Measurements from ENCODE around the gene CENPO.

Gene CENPO

GRCh38 chr2:24853046-24853445 is 59.8 kb downstream of the CENPO start:
- TF ChIP-seq POLR2AphosphoS5 (IDR thresholded peaks at IDR 0.05; ENCODE audit: low read depth, low read length) = no peak
- TF ChIP-seq TAF1 (IDR thresholded peaks at IDR 0.05; ENCODE audit: borderline replicate concordance, insufficient read depth, low read length) = no peak
- TF ChIP-seq FOXP2 (optimal IDR thresholded peaks at IDR 0.05; ENCODE audit: borderline replicate concordance, extremely low read depth, extremely low read length, insufficient read depth) = no peak
- no peak for TF ChIP-seq SIN3A (IDR thresholded peaks at IDR 0.05; ENCODE audit: borderline replicate concordance, insufficient read depth, low read length)
- TF ChIP-seq REST (IDR thresholded peaks at IDR 0.05; ENCODE audit: insufficient read depth in 1 of 2, low read depth in 2 of 2, low read length in 2 of 2) = no peak

- TF ChIP-seq TAF1 (IDR thresholded peaks at IDR 0.05; ENCODE audit: borderline replicate concordance, insufficient read depth, low read length) (no peak), REST (IDR thresholded peaks at IDR 0.05; ENCODE audit: insufficient read depth in 1 of 2, low read depth in 2 of 2, low read length in 2 of 2) (no peak), POLR2AphosphoS5 (IDR thresholded peaks at IDR 0.05; ENCODE audit: low read depth, low read length) (no peak), SIN3A (IDR thresholded peaks at IDR 0.05; ENCODE audit: borderline replicate concordance, insufficient read depth, low read length) (no peak), FOXP2 (optimal IDR thresholded peaks at IDR 0.05; ENCODE audit: borderline replicate concordance, extremely low read depth, extremely low read length, insufficient read depth) (no peak)
Observed at GRCh38 chr2:24853996-24854395, 60.8 kb downstream of the CENPO start.

GRCh38 chr2:24855022-24855622 is 61.9 kb downstream of the CENPO start:
- TF ChIP-seq REST (IDR thresholded peaks at IDR 0.05; ENCODE audit: insufficient read depth in 1 of 2, low read depth in 2 of 2, low read length in 2 of 2) (no peak), POLR2AphosphoS5 (IDR thresholded peaks at IDR 0.05; ENCODE audit: low read depth, low read length) (no peak), TAF1 (IDR thresholded peaks at IDR 0.05; ENCODE audit: borderline replicate concordance, insufficient read depth, low read length) (no peak)

GRCh38 chr2:24855726-24856125 is 62.5 kb downstream of the CENPO start:
- TF ChIP-seq POLR2AphosphoS5 (IDR thresholded peaks at IDR 0.05; ENCODE audit: low read depth, low read length) (no peak), REST (IDR thresholded peaks at IDR 0.05; ENCODE audit: insufficient read depth in 1 of 2, low read depth in 2 of 2, low read length in 2 of 2) (no peak), FOXP2 (optimal IDR thresholded peaks at IDR 0.05; ENCODE audit: borderline replicate concordance, extremely low read depth, extremely low read length, insufficient read depth) (no peak), TAF1 (IDR thresholded peaks at IDR 0.05; ENCODE audit: borderline replicate concordance, insufficient read depth, low read length) (no peak), SIN3A (IDR thresholded peaks at IDR 0.05; ENCODE audit: borderline replicate concordance, insufficient read depth, low read length) (no peak)

DNA sequence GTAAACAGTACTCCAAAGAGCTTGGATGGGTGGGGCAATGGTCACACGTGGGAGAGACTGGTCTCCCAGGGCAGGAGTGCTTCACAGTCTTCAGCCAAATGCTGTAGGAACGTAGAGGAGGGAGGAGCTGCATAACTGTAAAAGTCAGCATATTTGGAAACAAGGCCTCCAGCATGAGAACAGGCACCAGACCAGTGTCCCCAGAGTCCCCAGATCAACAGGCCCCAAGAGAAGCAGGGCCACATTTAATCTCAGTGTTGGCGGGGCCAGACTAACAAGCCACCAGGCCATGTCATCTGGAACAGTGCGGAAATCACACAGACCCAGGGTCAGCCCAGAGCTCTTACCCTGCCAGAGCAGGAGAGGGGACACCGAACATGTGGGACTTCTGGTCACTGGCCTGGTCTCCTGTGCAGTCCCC is 63.6 kb downstream of the CENPO start:
- TF ChIP-seq POLR2AphosphoS5 (IDR thresholded peaks at IDR 0.05; ENCODE audit: low read depth, low read length) = no peak
- no peak for TF ChIP-seq TAF1 (IDR thresholded peaks at IDR 0.05; ENCODE audit: borderline replicate concordance, insufficient read depth, low read length)
- TF ChIP-seq REST (IDR thresholded peaks at IDR 0.05; ENCODE audit: insufficient read depth in 1 of 2, low read depth in 2 of 2, low read length in 2 of 2) = no peak
- no peak for TF ChIP-seq SIN3A (IDR thresholded peaks at IDR 0.05; ENCODE audit: borderline replicate concordance, insufficient read depth, low read length)
- no peak for TF ChIP-seq FOXP2 (optimal IDR thresholded peaks at IDR 0.05; ENCODE audit: borderline replicate concordance, extremely low read depth, extremely low read length, insufficient read depth)
